Neural cell (in vitro differentiated cells): ENCODE measurements around the gene B3GNT3. TPM values are rescaled to one million over a fixed set of nuclear protein-coding genes. Genes with fewer than 3 reads are reported as not detected.

Experiments
- H2AFZ ChIP-seq: fragments of 200-600, 300-800 bp; sonication (generic), shearing (Covaris generic); 2 replicates; pipeline ENCODE4 v1.6.0; 2014; ENCODE audit warnings: low read depth, mild to moderate bottlenecking, antibody characterized with exemption, low read length, moderate library complexity
- H3F3A ChIP-seq: fragments of 200-600 bp; shearing (Covaris generic); 2 replicates; pipeline ENCODE4 v1.6.1; 2016; ENCODE audit warnings: mild to moderate bottlenecking, moderate library complexity, mixed read lengths, antibody characterized with exemption, low read length; ENCODE audit not compliant: insufficient read depth, poor library complexity, severe bottlenecking
- H3K27ac ChIP-seq: fragments of 200-600, 300-800 bp; sonication (generic), shearing (Covaris generic); 2 replicates; pipeline ENCODE4 v1.5.1; 2014; ENCODE audit warnings: mild to moderate bottlenecking, low read length, moderate library complexity
- H3K27me3 ChIP-seq: fragments of 300-800, 200-600 bp; sonication (generic), shearing (Covaris generic); 2 replicates; pipeline ENCODE4 v1.6.0; 2014; ENCODE audit warnings: mild to moderate bottlenecking, low read depth, low read length, moderate library complexity; ENCODE audit not compliant: insufficient read depth
- H3K36me3 ChIP-seq: fragments of 300-800, 200-600 bp; sonication (generic), shearing (Covaris generic); 2 replicates; pipeline ENCODE4 v1.5.1; 2014; ENCODE audit warnings: mild to moderate bottlenecking, antibody characterized with exemption, low read length, moderate library complexity; ENCODE audit not compliant: insufficient read depth
- H3K4me2 ChIP-seq: fragments of 300-800, 200-600 bp; sonication (generic), shearing (Covaris generic); 2 replicates; pipeline ENCODE4 v1.6.0; 2014; ENCODE audit warnings: mild to moderate bottlenecking, low read length
- H3K4me3 ChIP-seq: fragments of 300-800, 200-600 bp; sonication (generic), shearing (Covaris generic); 2 replicates; pipeline ENCODE4 v1.5.1; 2014; ENCODE audit warnings: mild to moderate bottlenecking, low read length, moderate library complexity
- H3K79me2 ChIP-seq: fragments of 200-600 bp; shearing (Covaris generic); replicated peaks from 2 replicates; pipeline ENCODE4 v1.6.0; 2014; ENCODE audit warnings: mild to moderate bottlenecking, low read length, moderate library complexity; ENCODE audit not compliant: insufficient read depth
- H3K9ac ChIP-seq: fragments of 300-800, 200-600 bp; sonication (generic), shearing (Covaris generic); 2 replicates; pipeline ENCODE4 v1.6.1; 2016; ENCODE audit warnings: mild to moderate bottlenecking, low read length, mixed read lengths
- H3K9me2 ChIP-seq: fragments of 200-600 bp; shearing (Covaris generic); 2 replicates; pipeline ENCODE4 v1.6.1; 2016; ENCODE audit warnings: mild to moderate bottlenecking, low read length, mixed read lengths; ENCODE audit not compliant: insufficient read depth
- H3K9me3 ChIP-seq: fragments of 200-600, 300-800 bp; sonication (generic), shearing (Covaris generic); 2 replicates; pipeline ENCODE4 v1.6.1; 2016; ENCODE audit warnings: mild to moderate bottlenecking, mixed run types, low read length, moderate library complexity, mixed read lengths
- H4K20me1 ChIP-seq: fragments of 200-600 bp; shearing (Covaris generic); 2 replicates; pipeline ENCODE4 v1.6.1; 2016; ENCODE audit warnings: mild to moderate bottlenecking, mixed run types; ENCODE audit not compliant: insufficient read depth
- EZH2 ChIP-seq: fragments of 200-600, 300-800 bp; shearing (Covaris generic), sonication (generic); IDR thresholded peaks from 2 replicates; pipeline ENCODE4 v1.6.1; 2014; ENCODE audit warnings: antibody characterized with exemption, low read length, borderline replicate concordance, mild to moderate bottlenecking; ENCODE audit not compliant: insufficient read depth, poor library complexity, severe bottlenecking
- MXI1 ChIP-seq: fragments of 450-650 bp; conservative IDR thresholded peaks from 2 replicates; pipeline ENCODE4 v1.6.1; 2014; ENCODE audit warnings: antibody characterized with exemption, mild to moderate bottlenecking; ENCODE audit not compliant: poor library complexity, severe bottlenecking
- POLR2AphosphoS5 ChIP-seq: IDR thresholded peaks from 2 replicates; pipeline ENCODE4 v1.6.1; 2012
- RAD21 ChIP-seq: fragments of 450-650 bp; conservative IDR thresholded peaks from 2 replicates; pipeline ENCODE4 v1.6.1; 2014; ENCODE audit warnings: antibody characterized with exemption, mild to moderate bottlenecking, moderate library complexity
- SMC3 ChIP-seq: fragments of 450-650 bp; conservative IDR thresholded peaks from 2 replicates; pipeline ENCODE4 v1.6.1; 2014; ENCODE audit warnings: antibody characterized with exemption, mild to moderate bottlenecking, moderate library complexity; ENCODE audit not compliant: poor library complexity
- TAF1 ChIP-seq: IDR thresholded peaks from 2 replicates; pipeline ENCODE4 v1.6.1; 2012; ENCODE audit warnings: low read depth
- polyA plus RNA-seq: library from polyadenylated mRNA; depleted of rRNA; stranded (reverse); fragments of >200 nt; gene quantifications from 2 replicates; pipeline ENCODE4 v1.2.3, GENCODE V29; 2014
- TF ChIP-seq, protein P1 (sequence below): IDR thresholded peaks from 2 replicates; pipeline ENCODE4 v1.6.1; 2012; ENCODE audit warnings: borderline replicate concordance
- TF ChIP-seq, protein P2 (sequence below): fragments of 450-650 bp; IDR thresholded peaks from 2 replicates; pipeline ENCODE4 v1.5.1; 2014; ENCODE audit warnings: antibody characterized with exemption, mild to moderate bottlenecking, moderate library complexity; ENCODE audit not compliant: poor library complexity, severe bottlenecking

The B3GNT3 gene
- polyA plus RNA-seq, 1 donor from 2014 or later: not detected

DNA sequence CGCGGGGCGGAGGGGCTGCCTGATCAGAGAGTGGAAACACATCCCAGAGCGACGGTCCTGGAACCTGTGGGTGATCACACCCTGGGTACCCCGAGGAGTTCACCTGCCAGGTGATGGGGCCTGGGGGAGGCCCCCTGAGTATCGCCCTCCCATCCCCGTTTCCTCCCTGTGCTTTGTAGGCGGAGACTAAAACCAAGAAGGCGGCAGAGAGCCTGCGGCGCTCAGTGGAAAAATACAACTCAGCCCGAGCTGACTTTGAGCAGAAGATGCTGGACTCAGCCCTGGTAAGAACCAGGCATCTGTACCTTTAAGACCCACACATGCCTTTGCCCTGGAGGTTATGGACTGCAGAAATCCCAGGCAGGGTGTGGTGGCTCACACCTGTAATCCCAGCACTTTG, 24.3 kb upstream of the B3GNT3 start:
- TF ChIP-seq RAD21: no peak
- TF ChIP-seq MXI1: no peak
- TF ChIP-seq POLR2AphosphoS5: no peak
- TF ChIP-seq, protein P1, sequence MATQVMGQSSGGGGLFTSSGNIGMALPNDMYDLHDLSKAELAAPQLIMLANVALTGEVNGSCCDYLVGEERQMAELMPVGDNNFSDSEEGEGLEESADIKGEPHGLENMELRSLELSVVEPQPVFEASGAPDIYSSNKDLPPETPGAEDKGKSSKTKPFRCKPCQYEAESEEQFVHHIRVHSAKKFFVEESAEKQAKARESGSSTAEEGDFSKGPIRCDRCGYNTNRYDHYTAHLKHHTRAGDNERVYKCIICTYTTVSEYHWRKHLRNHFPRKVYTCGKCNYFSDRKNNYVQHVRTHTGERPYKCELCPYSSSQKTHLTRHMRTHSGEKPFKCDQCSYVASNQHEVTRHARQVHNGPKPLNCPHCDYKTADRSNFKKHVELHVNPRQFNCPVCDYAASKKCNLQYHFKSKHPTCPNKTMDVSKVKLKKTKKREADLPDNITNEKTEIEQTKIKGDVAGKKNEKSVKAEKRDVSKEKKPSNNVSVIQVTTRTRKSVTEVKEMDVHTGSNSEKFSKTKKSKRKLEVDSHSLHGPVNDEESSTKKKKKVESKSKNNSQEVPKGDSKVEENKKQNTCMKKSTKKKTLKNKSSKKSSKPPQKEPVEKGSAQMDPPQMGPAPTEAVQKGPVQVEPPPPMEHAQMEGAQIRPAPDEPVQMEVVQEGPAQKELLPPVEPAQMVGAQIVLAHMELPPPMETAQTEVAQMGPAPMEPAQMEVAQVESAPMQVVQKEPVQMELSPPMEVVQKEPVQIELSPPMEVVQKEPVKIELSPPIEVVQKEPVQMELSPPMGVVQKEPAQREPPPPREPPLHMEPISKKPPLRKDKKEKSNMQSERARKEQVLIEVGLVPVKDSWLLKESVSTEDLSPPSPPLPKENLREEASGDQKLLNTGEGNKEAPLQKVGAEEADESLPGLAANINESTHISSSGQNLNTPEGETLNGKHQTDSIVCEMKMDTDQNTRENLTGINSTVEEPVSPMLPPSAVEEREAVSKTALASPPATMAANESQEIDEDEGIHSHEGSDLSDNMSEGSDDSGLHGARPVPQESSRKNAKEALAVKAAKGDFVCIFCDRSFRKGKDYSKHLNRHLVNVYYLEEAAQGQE: no peak
- TF ChIP-seq SMC3: no peak
- Histone ChIP-seq H3K9ac (no peak overlapping the region), H3K9me2 (no peaks in the 10 kb centered on the region), H3K36me3 (peaks cover 4% of the 10 kb centered on the region), H4K20me1 (no peaks in the 10 kb centered on the region), H3F3A (no peaks in the 10 kb centered on the region), H3K27me3 (no peaks in the 10 kb centered on the region), H2AFZ (no peak overlapping the region), H3K27ac (no peak overlapping the region), H3K79me2 (no peaks in the 10 kb centered on the region), H3K4me2 (no peak overlapping the region), H3K9me3 (no peaks in the 10 kb centered on the region), H3K4me3 (no peak overlapping the region)

DNA sequence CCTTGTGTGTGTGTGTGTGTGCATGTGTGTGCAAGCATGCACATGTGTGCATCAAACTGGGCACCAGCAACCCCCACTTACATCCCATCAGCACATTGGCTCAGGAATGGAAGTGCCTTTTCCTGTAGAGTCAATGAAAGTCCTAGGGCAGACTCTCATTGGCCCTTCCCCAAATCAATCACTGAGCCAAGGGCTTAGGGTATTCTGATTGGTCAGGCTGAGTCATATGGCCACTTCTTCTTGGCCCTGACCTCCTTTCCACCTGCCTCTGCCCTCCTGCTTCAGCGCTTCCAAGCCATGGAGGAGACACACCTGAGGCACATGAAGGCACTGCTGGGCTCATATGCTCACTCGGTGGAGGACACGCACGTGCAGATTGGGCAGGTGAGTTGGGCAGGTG, 22.8 kb upstream of the B3GNT3 start:
- Histone ChIP-seq H3K4me3 (no peak overlapping the region), H4K20me1 (no peaks in the 10 kb centered on the region), H3K9me2 (no peaks in the 10 kb centered on the region), H3K27ac (no peak overlapping the region), H3K27me3 (no peaks in the 10 kb centered on the region), H2AFZ (no peak overlapping the region), H3F3A (no peaks in the 10 kb centered on the region), H3K79me2 (no peaks in the 10 kb centered on the region), H3K9me3 (no peaks in the 10 kb centered on the region), H3K4me2 (no peak overlapping the region), H3K9ac (no peak overlapping the region), H3K36me3 (peaks cover 4% of the 10 kb centered on the region)
- TF ChIP-seq EZH2 (no peak), MXI1 (no peak), SMC3 (no peak), TAF1 (no peak), POLR2AphosphoS5 (no peak)
- TF ChIP-seq, protein P1: no peak
- TF ChIP-seq, protein P2, sequence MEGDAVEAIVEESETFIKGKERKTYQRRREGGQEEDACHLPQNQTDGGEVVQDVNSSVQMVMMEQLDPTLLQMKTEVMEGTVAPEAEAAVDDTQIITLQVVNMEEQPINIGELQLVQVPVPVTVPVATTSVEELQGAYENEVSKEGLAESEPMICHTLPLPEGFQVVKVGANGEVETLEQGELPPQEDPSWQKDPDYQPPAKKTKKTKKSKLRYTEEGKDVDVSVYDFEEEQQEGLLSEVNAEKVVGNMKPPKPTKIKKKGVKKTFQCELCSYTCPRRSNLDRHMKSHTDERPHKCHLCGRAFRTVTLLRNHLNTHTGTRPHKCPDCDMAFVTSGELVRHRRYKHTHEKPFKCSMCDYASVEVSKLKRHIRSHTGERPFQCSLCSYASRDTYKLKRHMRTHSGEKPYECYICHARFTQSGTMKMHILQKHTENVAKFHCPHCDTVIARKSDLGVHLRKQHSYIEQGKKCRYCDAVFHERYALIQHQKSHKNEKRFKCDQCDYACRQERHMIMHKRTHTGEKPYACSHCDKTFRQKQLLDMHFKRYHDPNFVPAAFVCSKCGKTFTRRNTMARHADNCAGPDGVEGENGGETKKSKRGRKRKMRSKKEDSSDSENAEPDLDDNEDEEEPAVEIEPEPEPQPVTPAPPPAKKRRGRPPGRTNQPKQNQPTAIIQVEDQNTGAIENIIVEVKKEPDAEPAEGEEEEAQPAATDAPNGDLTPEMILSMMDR: no peak
